SH-SY5Y (cell line): ENCODE data around the gene STAT4.

Source experiments
- GATA2 ChIP-seq: IDR thresholded peaks from 2 replicates; pipeline ENCODE4 v1.6.1; 2011; ENCODE audit warnings: mild to moderate bottlenecking, low read depth, low read length
- GATA3 ChIP-seq: IDR thresholded peaks from 2 replicates; pipeline ENCODE4 v1.6.1; 2011; ENCODE audit warnings: low read depth, mild to moderate bottlenecking, low read length, moderate library complexity

GRCh38 chr2:191064590-191064989 lies 86.2 kb downstream of the STAT4 start:
- TF ChIP-seq GATA2 (no peak), GATA3 (no peak)
